GM18498 (cell line): Measurements from ENCODE around the gene UGT8.

Experiments
- ATAC-seq: cut with Tn5 transposase; IDR thresholded peaks from one replicate; pipeline ENCODE4 v1.9.1; 2021; ENCODE audit warnings: mild to moderate bottlenecking, moderate library complexity; ENCODE audit not compliant: unreplicated experiment

UGT8 gene

DNA sequence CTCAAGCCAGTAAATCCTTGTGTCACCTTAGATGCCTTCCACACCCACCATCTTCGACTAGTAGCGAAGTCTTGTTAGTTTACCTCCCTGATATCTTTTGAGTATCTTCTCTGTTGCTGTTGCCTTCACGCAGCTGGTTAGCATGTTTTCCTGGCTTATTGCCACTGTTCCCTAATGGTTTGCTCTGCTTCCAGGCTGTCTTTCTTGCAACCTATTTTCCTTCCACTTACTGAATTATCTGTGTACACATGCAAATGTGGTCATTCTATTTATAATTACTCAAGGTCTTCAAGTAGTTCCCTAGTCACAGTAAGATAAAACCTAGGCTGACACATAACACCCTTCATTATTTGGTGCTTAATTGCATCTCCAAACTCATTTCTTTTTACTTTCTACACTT is 89.5 kb downstream of the UGT8 start:
- ATAC-seq, result no peak

DNA sequence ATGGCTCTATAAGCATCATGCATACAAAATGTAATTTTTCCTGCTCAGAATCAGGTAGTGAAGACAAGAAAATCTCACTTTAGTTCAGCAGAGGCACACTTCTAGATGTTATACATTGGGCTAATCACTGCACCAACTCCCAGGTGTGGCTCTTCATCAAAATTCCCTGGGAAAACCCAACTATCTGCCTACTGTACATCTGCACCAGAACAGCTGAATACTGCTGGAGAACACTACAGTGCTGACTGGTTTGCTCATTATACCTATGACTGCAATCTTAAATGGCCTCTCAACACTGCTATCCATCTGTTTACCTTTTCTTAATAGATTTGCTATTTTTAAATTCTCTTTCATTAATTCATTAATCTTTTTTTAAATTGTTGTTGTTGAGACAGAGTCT is 92.0 kb downstream of the UGT8 start:
- ATAC-seq, result no peak

DNA sequence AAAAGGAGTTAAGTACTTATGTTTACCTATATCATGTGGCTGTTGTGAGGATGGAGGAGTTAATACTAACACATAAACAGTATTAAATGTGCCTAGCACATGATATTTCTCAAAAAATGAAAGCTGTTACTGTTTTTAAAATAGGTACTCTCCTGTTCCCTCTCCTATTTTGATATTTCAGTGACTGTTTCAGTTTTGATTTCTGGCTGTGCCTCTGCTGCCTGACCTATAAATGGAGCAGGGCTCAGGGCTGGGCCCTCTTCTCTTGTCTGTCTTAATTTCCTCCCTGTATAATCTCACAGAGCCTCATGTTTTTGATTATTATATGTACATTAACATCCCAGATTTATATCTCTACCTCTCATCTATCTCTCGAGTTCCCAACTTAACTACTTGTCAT is 93.3 kb downstream of the UGT8 start:
- peak; percentile 96 for ATAC-seq

DNA sequence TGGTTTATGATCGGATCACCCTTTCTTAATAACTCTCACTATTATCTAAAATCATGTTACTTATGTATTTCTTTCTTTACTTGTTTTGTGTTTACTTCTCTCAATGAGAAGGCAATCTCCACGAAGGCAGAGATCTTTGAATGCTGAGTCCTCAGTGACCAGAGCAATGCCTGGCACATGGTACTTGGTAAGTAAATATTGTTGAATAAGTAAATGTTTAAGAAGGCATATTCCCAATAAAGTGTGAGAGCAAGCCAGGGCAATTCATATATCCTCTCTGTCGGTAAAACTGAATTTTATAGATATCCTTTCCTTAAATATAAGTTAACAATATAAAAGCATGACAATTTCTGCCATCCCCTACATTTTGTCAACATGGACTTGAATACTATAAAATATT is 94.4 kb downstream of the UGT8 start:
- no peak for ATAC-seq

DNA sequence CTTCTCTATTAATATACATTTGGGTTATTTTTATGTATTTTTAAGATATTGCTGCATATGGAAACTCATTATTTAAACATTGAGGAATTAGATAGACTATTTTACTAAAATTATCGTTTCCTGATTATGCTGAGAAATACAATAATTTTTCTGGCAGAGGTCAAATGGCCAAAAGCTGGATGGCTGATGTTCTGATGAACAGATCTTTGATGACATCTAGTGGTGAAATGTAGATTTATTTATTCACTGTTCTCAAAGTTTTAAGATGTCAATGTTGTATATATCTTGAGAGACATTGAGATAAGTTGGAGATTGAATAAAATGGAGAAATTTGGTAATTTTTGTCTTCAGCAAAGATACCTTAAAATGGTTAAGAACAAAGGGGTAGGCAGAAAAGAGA is 96.2 kb downstream of the UGT8 start:
- ATAC-seq, result peak; percentile 37

DNA sequence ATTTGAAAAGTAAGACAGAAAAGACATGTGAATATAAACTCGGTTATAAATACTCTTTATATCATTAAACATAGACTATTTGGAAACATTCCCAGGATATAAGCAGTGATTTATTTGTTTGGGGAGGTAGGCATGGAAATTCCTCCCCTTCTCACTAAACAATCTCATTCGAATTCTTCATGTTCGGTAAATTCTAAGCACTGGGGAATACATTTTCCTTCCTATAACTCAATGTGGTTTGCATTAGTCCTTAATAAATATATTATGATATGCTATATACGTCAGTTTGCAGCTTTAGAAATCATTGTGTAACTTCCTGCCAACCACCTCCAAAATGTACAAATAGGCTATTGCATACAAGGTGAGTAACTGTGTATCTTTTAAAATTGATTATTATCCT is 99.6 kb downstream of the UGT8 start:
- no peak for ATAC-seq

DNA sequence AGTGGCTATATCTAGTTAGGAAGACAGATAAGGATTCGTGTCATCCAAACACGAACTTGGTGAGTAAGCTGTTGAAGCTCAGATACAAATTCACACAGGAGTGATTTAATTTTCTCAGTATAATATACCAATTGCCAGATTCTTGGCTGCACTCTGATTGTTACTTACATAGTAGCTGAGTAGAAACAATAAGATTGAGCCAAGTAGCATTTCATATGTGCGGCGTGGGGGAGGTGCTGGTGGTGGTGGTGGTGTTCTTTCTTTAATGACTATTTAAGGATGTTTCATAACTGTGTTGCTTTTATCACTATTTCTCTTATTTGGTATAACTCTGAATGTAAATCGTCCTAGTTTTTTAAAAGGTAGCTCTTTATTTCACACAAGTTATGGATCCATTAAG is 102.9 kb downstream of the UGT8 start:
- no peak for ATAC-seq

DNA sequence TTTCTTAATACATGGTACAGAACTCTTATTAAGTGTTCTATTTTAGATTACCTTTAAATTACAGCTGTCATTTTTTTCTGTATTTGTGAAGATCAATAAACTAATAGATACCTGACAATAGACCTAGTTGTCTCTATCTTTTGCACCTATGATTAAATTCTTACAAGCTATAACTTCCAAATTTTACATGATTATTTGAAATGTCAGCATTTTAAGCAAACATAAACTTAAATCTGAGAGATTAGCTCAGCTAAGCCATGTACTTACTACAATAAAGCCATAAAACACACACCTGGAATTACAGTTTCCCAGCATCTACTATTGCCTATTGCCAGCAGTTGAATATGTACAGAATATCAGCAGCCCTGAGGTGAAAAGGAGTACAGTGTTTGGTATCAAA is 118.8 kb downstream of the UGT8 start:
- ATAC-seq, result no peak

DNA sequence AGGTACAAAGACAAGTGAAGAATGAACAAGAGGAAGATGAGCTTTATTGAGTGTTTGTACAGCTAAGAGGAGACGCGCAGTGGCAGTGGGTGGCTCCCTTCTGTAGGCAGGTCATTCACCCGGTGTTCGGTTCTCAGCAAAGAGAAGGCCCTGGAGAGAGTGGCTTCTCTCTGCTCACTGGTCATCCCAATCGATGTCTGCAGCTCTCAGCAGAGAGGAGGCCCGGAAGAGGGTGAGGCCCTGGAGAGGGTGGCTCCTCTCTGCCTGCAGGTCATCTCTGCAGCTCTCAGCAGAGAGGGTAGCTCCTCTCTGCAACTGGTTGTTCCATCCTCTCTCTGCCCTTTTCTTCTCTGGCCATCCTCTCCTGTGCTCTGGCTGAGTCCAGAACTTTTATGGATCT is 126.5 kb downstream of the UGT8 start:
- no peak for ATAC-seq

DNA sequence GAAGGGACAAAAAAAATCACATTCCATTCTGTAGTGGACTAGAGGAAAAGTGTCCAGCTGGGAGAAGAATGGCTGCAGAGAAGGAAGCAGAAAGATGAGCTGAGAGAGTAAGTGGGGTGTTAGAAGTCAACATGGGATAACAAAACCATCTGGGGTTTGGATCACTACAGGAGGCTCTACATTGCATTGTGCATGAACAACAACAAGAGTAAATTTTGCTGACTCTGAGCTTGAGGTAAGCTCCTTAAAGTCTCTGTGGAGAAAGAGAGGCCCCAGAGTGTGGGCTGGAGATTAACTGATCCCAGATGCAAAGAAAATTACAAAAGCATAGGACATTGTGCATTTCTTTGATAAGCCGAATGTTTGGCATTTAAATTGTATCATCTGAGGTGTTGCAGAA is 128.9 kb downstream of the UGT8 start:
- ATAC-seq, result no peak
